Neural crest cell (in vitro differentiated cells): ENCODE measurements around the gene GRK5. TPM values are rescaled to one million over a fixed set of nuclear protein-coding genes. Genes with fewer than 3 reads are reported as not detected.
A peak's percentile ranks its signal among the peaks of the same experiment; 100 is the strongest.

Experiments
- DNase-seq: peaks from one replicate; pipeline ENCODE4 v3.0.0; 2021; ENCODE audit warnings: low read depth, mixed read lengths, low spot score
- H3K27ac Mint-ChIP-seq: one replicate; pipeline ENCODE4 v1.8.0; 2021; ENCODE audit warnings: mild to moderate bottlenecking, mixed read lengths; ENCODE audit not compliant: unreplicated experiment
- H3K27me3 Mint-ChIP-seq: 2 replicates; pipeline ENCODE4 v1.8.0; 2021; ENCODE audit warnings: low read depth, mild to moderate bottlenecking, mixed read lengths
- H3K36me3 Mint-ChIP-seq: 2 replicates; pipeline ENCODE4 v1.8.0; 2021; ENCODE audit warnings: low read depth, mild to moderate bottlenecking, mixed read lengths
- H3K4me1 Mint-ChIP-seq: 2 replicates; pipeline ENCODE4 v1.8.0; 2021; ENCODE audit warnings: mixed read lengths
- H3K4me3 Mint-ChIP-seq: one replicate; pipeline ENCODE4 v1.8.0; 2021; ENCODE audit warnings: mild to moderate bottlenecking, mixed read lengths
- H3K9me3 Mint-ChIP-seq: 2 replicates; pipeline ENCODE4 v1.8.0; 2021; ENCODE audit warnings: mixed read lengths
- total RNA-seq: library from RNA; stranded (reverse); gene quantifications from 2 replicates; pipeline ENCODE4 v1.2.1, GENCODE V29; 2021
- TF ChIP-seq, protein P1 (sequence below): fragments of 200-600 bp; sonication (generic); conservative IDR thresholded peaks from 2 replicates; pipeline ENCODE4 v1.5.0; 2021; ENCODE audit warnings: antibody characterized with exemption, mild to moderate bottlenecking

The GRK5 gene
- total RNA-seq, 1 donor from 2014 or later, result 13.5 TPM

- TF ChIP-seq, protein P1, sequence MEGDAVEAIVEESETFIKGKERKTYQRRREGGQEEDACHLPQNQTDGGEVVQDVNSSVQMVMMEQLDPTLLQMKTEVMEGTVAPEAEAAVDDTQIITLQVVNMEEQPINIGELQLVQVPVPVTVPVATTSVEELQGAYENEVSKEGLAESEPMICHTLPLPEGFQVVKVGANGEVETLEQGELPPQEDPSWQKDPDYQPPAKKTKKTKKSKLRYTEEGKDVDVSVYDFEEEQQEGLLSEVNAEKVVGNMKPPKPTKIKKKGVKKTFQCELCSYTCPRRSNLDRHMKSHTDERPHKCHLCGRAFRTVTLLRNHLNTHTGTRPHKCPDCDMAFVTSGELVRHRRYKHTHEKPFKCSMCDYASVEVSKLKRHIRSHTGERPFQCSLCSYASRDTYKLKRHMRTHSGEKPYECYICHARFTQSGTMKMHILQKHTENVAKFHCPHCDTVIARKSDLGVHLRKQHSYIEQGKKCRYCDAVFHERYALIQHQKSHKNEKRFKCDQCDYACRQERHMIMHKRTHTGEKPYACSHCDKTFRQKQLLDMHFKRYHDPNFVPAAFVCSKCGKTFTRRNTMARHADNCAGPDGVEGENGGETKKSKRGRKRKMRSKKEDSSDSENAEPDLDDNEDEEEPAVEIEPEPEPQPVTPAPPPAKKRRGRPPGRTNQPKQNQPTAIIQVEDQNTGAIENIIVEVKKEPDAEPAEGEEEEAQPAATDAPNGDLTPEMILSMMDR, result no peak
- H3K27ac Mint-ChIP-seq, result peak overlapping the region; percentile 84
- DNase-seq, result no peak
- no peaks in the 10 kb centered on the region for H3K27me3 Mint-ChIP-seq
- H3K9me3 Mint-ChIP-seq, result no peaks in the 10 kb centered on the region
- H3K4me3 Mint-ChIP-seq, result no peak overlapping the region
- peaks cover 10% of the 10 kb centered on the region for H3K4me1 Mint-ChIP-seq
- H3K36me3 Mint-ChIP-seq, result no peaks in the 10 kb centered on the region
Measured at GRCh38 chr10:119190353-119190752, 17.0 kb upstream of the GRK5 start.

DNA sequence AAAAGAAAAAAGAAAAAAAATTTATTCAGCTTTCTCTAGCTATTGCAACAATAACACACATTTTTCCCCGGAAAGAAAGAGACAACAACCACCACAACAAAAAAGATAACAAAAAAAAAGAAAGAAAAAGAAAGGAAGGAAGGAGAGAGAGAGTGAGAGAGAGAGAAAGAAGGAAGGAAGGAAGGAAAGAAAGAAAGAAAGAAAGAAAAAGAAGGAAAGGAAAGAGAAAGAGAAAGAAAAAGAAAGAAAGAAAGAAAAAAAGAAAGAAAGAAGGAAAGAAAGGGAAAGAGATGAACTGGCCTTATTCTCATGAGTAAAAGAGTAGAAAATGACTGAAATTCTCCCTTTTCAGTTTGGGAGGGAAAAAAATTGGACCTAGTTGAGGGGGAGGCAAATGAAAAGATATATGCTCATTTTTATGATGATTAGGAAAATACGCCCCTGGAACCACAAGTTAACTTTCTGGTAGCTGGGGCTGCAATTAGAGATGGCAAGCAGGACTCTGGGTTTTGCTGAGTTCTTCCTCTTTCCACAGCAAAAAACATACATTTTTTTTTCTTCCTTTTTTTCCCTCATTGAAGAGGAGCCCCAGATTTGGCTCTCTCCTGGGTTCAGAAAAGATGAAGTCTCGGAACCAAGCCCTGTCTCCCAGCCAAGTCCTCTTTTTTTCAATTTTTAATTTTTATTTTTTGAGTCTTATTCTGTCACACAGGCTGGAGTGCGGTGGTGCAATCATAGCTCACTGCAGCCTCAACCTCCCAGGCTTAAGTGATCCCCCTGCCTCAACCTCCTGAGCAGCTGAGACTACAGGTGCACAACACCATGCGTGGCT, 16.2 kb upstream of the GRK5 start:
- DNase-seq, result no peak
- H3K27me3 Mint-ChIP-seq, result no peaks in the 10 kb centered on the region
- H3K4me3 Mint-ChIP-seq, result no peak overlapping the region
- peaks cover 10% of the 10 kb centered on the region for H3K4me1 Mint-ChIP-seq
- H3K27ac Mint-ChIP-seq, result no peak overlapping the region
- no peaks in the 10 kb centered on the region for H3K36me3 Mint-ChIP-seq
- H3K9me3 Mint-ChIP-seq, result no peaks in the 10 kb centered on the region
- TF ChIP-seq, protein P1, result no peak

GRCh38 chr10:119191881-119192280, 15.5 kb upstream of the GRK5 start:
- H3K4me3 Mint-ChIP-seq, result no peak overlapping the region
- H3K27ac Mint-ChIP-seq, result no peak overlapping the region
- TF ChIP-seq, protein P1, result no peak
- H3K9me3 Mint-ChIP-seq, result no peaks in the 10 kb centered on the region
- no peaks in the 10 kb centered on the region for H3K27me3 Mint-ChIP-seq
- H3K36me3 Mint-ChIP-seq, result no peaks in the 10 kb centered on the region
- peaks cover 10% of the 10 kb centered on the region for H3K4me1 Mint-ChIP-seq
- no peak for DNase-seq

GRCh38 chr10:119197921-119198320, 9.4 kb upstream of the GRK5 start:
- Mint-ChIP-seq H3K9me3 (no peaks in the 10 kb centered on the region), H3K27ac (no peak overlapping the region), H3K4me3 (no peak overlapping the region), H3K36me3 (no peaks in the 10 kb centered on the region), H3K27me3 (no peaks in the 10 kb centered on the region), H3K4me1 (peaks cover 15% of the 10 kb centered on the region)
- TF ChIP-seq, protein P1, result no peak
- DNase-seq, result no peak

DNA sequence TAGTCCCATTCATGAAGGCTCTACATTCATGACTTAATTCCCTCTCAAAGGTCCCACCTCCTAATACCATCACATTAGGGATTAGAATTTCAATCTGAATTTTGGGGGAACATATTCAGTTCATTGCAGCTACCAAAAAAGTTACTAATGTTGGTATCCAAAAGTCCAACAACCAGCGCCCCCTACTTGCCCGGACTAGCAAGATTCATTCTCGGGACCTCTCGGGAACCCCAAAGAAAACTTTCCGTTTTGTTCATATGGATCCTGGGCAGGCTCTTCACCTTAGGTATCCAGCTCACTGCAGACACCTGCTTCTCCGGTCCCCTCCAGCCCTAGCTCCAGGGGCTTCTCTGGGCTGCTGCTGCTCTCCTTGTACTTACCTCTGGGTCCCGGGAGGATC, 8.9 kb upstream of the GRK5 start:
- H3K36me3 Mint-ChIP-seq, result no peaks in the 10 kb centered on the region
- no peak overlapping the region for H3K27ac Mint-ChIP-seq
- no peaks in the 10 kb centered on the region for H3K27me3 Mint-ChIP-seq
- H3K4me3 Mint-ChIP-seq, result no peak overlapping the region
- no peaks in the 10 kb centered on the region for H3K9me3 Mint-ChIP-seq
- no peak for DNase-seq
- peaks cover 20% of the 10 kb centered on the region for H3K4me1 Mint-ChIP-seq
- TF ChIP-seq, protein P1, result peak; percentile 28
